ENCODE data around the gene ELAVL4.

ELAVL4 gene

GRCh38 chr1:50197216-50197615, 88.5 kb downstream of the ELAVL4 start:
- Histone ChIP-seq H3K9me3 (ENCODE audit: insufficient read depth, low read length, severe bottlenecking) (no peaks in the 10 kb centered on the region), H3K4me3 (ENCODE audit: low read depth in 1 of 2, low read length in 2 of 2) (no peak overlapping the region), H3K27me3 (ENCODE audit: insufficient read depth, low read length, poor library complexity) (no peaks in the 10 kb centered on the region), H4K20me1 (ENCODE audit: insufficient read depth, low read length) (no peaks in the 10 kb centered on the region), H3K79me2 (ENCODE audit: insufficient read depth, low read length) (no peaks in the 10 kb centered on the region), H2AFZ (ENCODE audit: low read depth, low read length) (no peak overlapping the region), H3K36me3 (ENCODE audit: insufficient read depth, low read length) (no peaks in the 10 kb centered on the region), H3K9ac (ENCODE audit: low read depth, low read length) (no peak overlapping the region), H3K27ac (ENCODE audit: low read length) (no peak overlapping the region), H3K4me2 (ENCODE audit: insufficient read depth, low read length) (no peak overlapping the region), H3K4me1 (ENCODE audit: insufficient read depth, low read length) (no peaks in the 10 kb centered on the region)
- ATAC-seq (ENCODE audit: insufficient read depth, low read depth) (no peak), DNase-seq (no peak)
- TF ChIP-seq CTCF (IDR thresholded peaks at IDR 0.05; ENCODE audit: borderline replicate concordance, extremely low read depth, low read length, poor library complexity, severe bottlenecking): no peak
- TF ChIP-seq EZH2 (IDR thresholded peaks at IDR 0.05; ENCODE audit: borderline replicate concordance, low read depth, low read length, severe bottlenecking): no peak

- no peak overlapping the region for H3K9ac ChIP-seq (ENCODE audit: low read depth, low read length)
- DNase-seq (no peak), ATAC-seq (ENCODE audit: insufficient read depth, low read depth) (no peak)
- TF ChIP-seq CTCF (IDR thresholded peaks at IDR 0.05; ENCODE audit: borderline replicate concordance, extremely low read depth, low read length, poor library complexity, severe bottlenecking) (no peak), EZH2 (IDR thresholded peaks at IDR 0.05; ENCODE audit: borderline replicate concordance, low read depth, low read length, severe bottlenecking) (no peak)
- H4K20me1 ChIP-seq (ENCODE audit: insufficient read depth, low read length): no peaks in the 10 kb centered on the region
- no peak overlapping the region for H3K27ac ChIP-seq (ENCODE audit: low read length)
- H3K4me3 ChIP-seq (ENCODE audit: low read depth in 1 of 2, low read length in 2 of 2): no peak overlapping the region
- H3K4me2 ChIP-seq (ENCODE audit: insufficient read depth, low read length): no peak overlapping the region
- H3K27me3 ChIP-seq (ENCODE audit: insufficient read depth, low read length, poor library complexity): no peaks in the 10 kb centered on the region
- no peak overlapping the region for H2AFZ ChIP-seq (ENCODE audit: low read depth, low read length)
- H3K9me3 ChIP-seq (ENCODE audit: insufficient read depth, low read length, severe bottlenecking): no peaks in the 10 kb centered on the region
- H3K36me3 ChIP-seq (ENCODE audit: insufficient read depth, low read length): no peaks in the 10 kb centered on the region
- H3K79me2 ChIP-seq (ENCODE audit: insufficient read depth, low read length): no peaks in the 10 kb centered on the region
- no peaks in the 10 kb centered on the region for H3K4me1 ChIP-seq (ENCODE audit: insufficient read depth, low read length)
These were observed 99.6 kb downstream of the ELAVL4 start for GRCh38 chr1:50208315-50208714.

- Histone ChIP-seq H3K27ac (ENCODE audit: low read length) (no peak overlapping the region), H4K20me1 (ENCODE audit: insufficient read depth, low read length) (no peaks in the 10 kb centered on the region), H3K36me3 (ENCODE audit: insufficient read depth, low read length) (no peaks in the 10 kb centered on the region), H3K9ac (ENCODE audit: low read depth, low read length) (no peak overlapping the region), H3K9me3 (ENCODE audit: insufficient read depth, low read length, severe bottlenecking) (no peaks in the 10 kb centered on the region), H3K79me2 (ENCODE audit: insufficient read depth, low read length) (no peaks in the 10 kb centered on the region), H3K4me1 (ENCODE audit: insufficient read depth, low read length) (no peaks in the 10 kb centered on the region), H3K4me2 (ENCODE audit: insufficient read depth, low read length) (no peak overlapping the region), H3K27me3 (ENCODE audit: insufficient read depth, low read length, poor library complexity) (no peaks in the 10 kb centered on the region), H3K4me3 (ENCODE audit: low read depth in 1 of 2, low read length in 2 of 2) (no peak overlapping the region), H2AFZ (ENCODE audit: low read depth, low read length) (no peak overlapping the region)
- TF ChIP-seq CTCF (IDR thresholded peaks at IDR 0.05; ENCODE audit: borderline replicate concordance, extremely low read depth, low read length, poor library complexity, severe bottlenecking) (no peak), EZH2 (IDR thresholded peaks at IDR 0.05; ENCODE audit: borderline replicate concordance, low read depth, low read length, severe bottlenecking) (no peak)
- no peak for ATAC-seq (ENCODE audit: insufficient read depth, low read depth)
- no peak for DNase-seq
These were observed 100.0 kb downstream of the ELAVL4 start for GRCh38 chr1:50208756-50209155.

- TF ChIP-seq EZH2 (IDR thresholded peaks at IDR 0.05; ENCODE audit: borderline replicate concordance, low read depth, low read length, severe bottlenecking) (no peak), CTCF (IDR thresholded peaks at IDR 0.05; ENCODE audit: borderline replicate concordance, extremely low read depth, low read length, poor library complexity, severe bottlenecking) (no peak)
- DNase-seq (no peak), ATAC-seq (ENCODE audit: insufficient read depth, low read depth) (no peak)
- Histone ChIP-seq H3K79me2 (ENCODE audit: insufficient read depth, low read length) (no peaks in the 10 kb centered on the region), H3K4me3 (ENCODE audit: low read depth in 1 of 2, low read length in 2 of 2) (no peak overlapping the region), H3K27ac (ENCODE audit: low read length) (no peak overlapping the region), H3K27me3 (ENCODE audit: insufficient read depth, low read length, poor library complexity) (no peaks in the 10 kb centered on the region), H3K9ac (ENCODE audit: low read depth, low read length) (no peak overlapping the region), H3K9me3 (ENCODE audit: insufficient read depth, low read length, severe bottlenecking) (no peaks in the 10 kb centered on the region), H4K20me1 (ENCODE audit: insufficient read depth, low read length) (no peaks in the 10 kb centered on the region), H3K4me1 (ENCODE audit: insufficient read depth, low read length) (no peaks in the 10 kb centered on the region), H3K36me3 (ENCODE audit: insufficient read depth, low read length) (no peaks in the 10 kb centered on the region), H2AFZ (ENCODE audit: low read depth, low read length) (no peak overlapping the region), H3K4me2 (ENCODE audit: insufficient read depth, low read length) (no peak overlapping the region)
These were observed 101.0 kb downstream of the ELAVL4 start for GRCh38 chr1:50209749-50210148.
